HCT116 (cell line): ENCODE results near the gene FMN1. TPM values are rescaled to one million over a fixed set of nuclear protein-coding genes. Genes with fewer than 3 reads are reported as not detected.

ENCODE experiments used
- ATAC-seq: fragments of 200-7000 bp; cut with Tn5 transposase; 2 replicates; pipeline ENCODE4 v1.9.1; 2020; ENCODE audit warnings: mild to moderate bottlenecking, moderate library complexity
- BruUV-seq: library from RNA; stranded (reverse); fragments of 400-500 nt; replicated peaks from 2 replicates; lab custom pipeline; 2021; lab: Mats Ljungman, UMichigan
- CTCF ChIA-PET: fragments of 300-600 bp; sonication (Branson Sonifier 250); formaldehyde crosslinking; loops from one replicate; lab custom pipeline; 2021; ENCODE audit warnings: antibody characterized with exemption; lab: Charles Lee
- POLR2A ChIA-PET: fragments of 300-600, 350-600 bp; sonication (Branson Sonifier 250); formaldehyde crosslinking; loops from one replicate; lab custom pipeline; 2021; ENCODE audit warnings: antibody characterized with exemption; lab: Charles Lee
- RAD21 ChIA-PET, 2 experiments: fragments of 300-600 bp; sonication (Branson Sonifier 250); formaldehyde crosslinking; loops; one replicate each; lab custom pipeline; 2023; ENCODE audit warnings: low total read pairs in 2 of 2; ENCODE audit not compliant: uncharacterized antibody in 2 of 2, unreplicated experiment in 2 of 2, low non-redundant PET in 1 of 2; lab: Charles Lee
- DNase-seq: peaks from one replicate; pipeline ENCODE4 v3.0.0-alpha.2; 2010; ENCODE audit warnings: low read depth, low spot score
- H2AFZ ChIP-seq: fragments of 200-600 bp; shearing (Covaris generic), sonication (generic); 2 replicates; pipeline ENCODE4 v1.6.1; 2017; ENCODE audit warnings: low read depth, mixed run types, mixed read lengths, antibody characterized with exemption, low read length; ENCODE audit not compliant: poor library complexity, severe bottlenecking
- H3K27ac ChIP-seq: 2 replicates; pipeline ENCODE4 v1.5.1; 2012; ENCODE audit warnings: low read depth, low read length
- H3K27me3 ChIP-seq: fragments of 200-600 bp; sonication (generic); 2 replicates; pipeline ENCODE4 v1.6.1; 2016; ENCODE audit warnings: mixed run types, low read length, mixed read lengths; ENCODE audit not compliant: insufficient read depth
- H3K36me3 ChIP-seq, 2 experiments: fragments of 200-500 bp in 1 of 2; fragments of 200-600 bp in 1 of 2; sonication (Bioruptor generic) in 1 of 2; sonication (generic) in 1 of 2; 2 replicates each; pipeline versions ENCODE4 v1.5.1 to v1.6.1; 2014 to 2016; ENCODE audit warnings: low read length in 2 of 2, inconsistent platforms in 1 of 2, mixed read lengths in 1 of 2, mixed run types in 1 of 2; ENCODE audit not compliant: insufficient read depth in 2 of 2, control insufficient read depth in 1 of 2
- H3K4me1 ChIP-seq, 2 experiments: fragments of 200-600 bp in 1 of 2; sonication (generic) in 1 of 2; 2 replicates each; pipeline versions ENCODE4 v1.5.1 to v1.6.1; 2012 to 2017; ENCODE audit warnings: low read length in 2 of 2, inconsistent platforms in 1 of 2, mild to moderate bottlenecking in 1 of 2, mixed read lengths in 1 of 2, mixed run types in 1 of 2, moderate library complexity in 1 of 2; ENCODE audit not compliant: insufficient read depth in 2 of 2, control insufficient read depth in 1 of 2
- H3K4me2 ChIP-seq: fragments of 200-600 bp; sonication (generic); 2 replicates; pipeline ENCODE4 v1.6.1; 2017; ENCODE audit warnings: mixed run types, low read length, mixed read lengths
- H3K4me3 ChIP-seq, 2 experiments: fragments of 200-600 bp in 1 of 2; sonication (generic) in 1 of 2; replicated peaks in 1 of 2; 2 replicates each; pipeline ENCODE4 v1.5.1; 2011 to 2016; ENCODE audit warnings: low read length in 2 of 2, control low read depth in 1 of 2, low read depth in 1 of 2, mild to moderate bottlenecking in 1 of 2, mixed read lengths in 1 of 2, mixed run types in 1 of 2
- H3K79me2 ChIP-seq: fragments of 200-600 bp; sonication (generic); 2 replicates; pipeline ENCODE4 v1.6.1; 2017; ENCODE audit warnings: mild to moderate bottlenecking, mixed run types, low read length, moderate library complexity, mixed read lengths; ENCODE audit not compliant: insufficient read depth
- H3K9ac ChIP-seq: fragments of 200-600 bp; sonication (generic); 2 replicates; pipeline ENCODE4 v1.6.1; 2016; ENCODE audit warnings: low read length, mixed read lengths
- H3K9me2 ChIP-seq: fragments of 200-600 bp; sonication (generic), shearing (Covaris generic); 2 replicates; pipeline ENCODE4 v1.6.1; 2017; ENCODE audit warnings: mixed run types, mild to moderate bottlenecking, moderate library complexity; ENCODE audit not compliant: insufficient read depth
- H3K9me3 ChIP-seq, 2 experiments: fragments of 200-500 bp in 1 of 2; fragments of 200-600 bp in 1 of 2; sonication (Bioruptor generic) in 1 of 2; sonication (generic) in 1 of 2; 2 replicates each; pipeline ENCODE4 v1.6.1; 2014 to 2017; ENCODE audit warnings: low read length in 2 of 2, mixed read lengths in 2 of 2, inconsistent platforms in 1 of 2, low read depth in 1 of 2, mild to moderate bottlenecking in 1 of 2, mixed run types in 1 of 2, moderate library complexity in 1 of 2; ENCODE audit not compliant: control insufficient read depth in 1 of 2, insufficient read depth in 1 of 2
- H4K20me1 ChIP-seq: fragments of 200-600 bp; sonication (generic), shearing (Covaris generic); 2 replicates; pipeline ENCODE4 v1.6.1; 2017; ENCODE audit warnings: mixed run types, mild to moderate bottlenecking, moderate library complexity; ENCODE audit not compliant: insufficient read depth
- ATF3 ChIP-seq: IDR thresholded peaks from 2 replicates; pipeline ENCODE4 v1.6.1; 2012
- CBX3 ChIP-seq: IDR thresholded peaks from 2 replicates; pipeline ENCODE4 v1.6.1; 2012; ENCODE audit warnings: low read depth
- CEBPB ChIP-seq: IDR thresholded peaks from 2 replicates; pipeline ENCODE4 v1.6.1; 2012; ENCODE audit warnings: low read depth
- CTCF ChIP-seq, 3 experiments: fragments of 200-600 bp in 1 of 3; sonication (generic) in 1 of 3; IDR thresholded peaks in 2 of 3; conservative IDR thresholded peaks in 1 of 3; 2 replicates each; pipeline ENCODE4 v1.5.1; 2012 to 2017; ENCODE audit warnings: low read depth in 2 of 3, low read length in 2 of 3, antibody characterized with exemption in 1 of 3, borderline replicate concordance in 1 of 3, control low read depth in 1 of 3, mild to moderate bottlenecking in 1 of 3, mixed read lengths in 1 of 3, mixed run types in 1 of 3, moderate library complexity in 1 of 3; ENCODE audit not compliant: insufficient read depth in 1 of 3
- EGR1 ChIP-seq: IDR thresholded peaks from 2 replicates; pipeline ENCODE4 v1.6.1; 2012; ENCODE audit warnings: low read depth
- ELF1 ChIP-seq: IDR thresholded peaks from 2 replicates; pipeline ENCODE4 v1.6.1; 2012; ENCODE audit warnings: low read depth, borderline replicate concordance
- EZH2 ChIP-seq: fragments of 200-600 bp; sonication (generic); IDR thresholded peaks from 2 replicates; pipeline ENCODE4 v1.6.1; 2017; ENCODE audit warnings: antibody characterized with exemption, mixed run types
- EZH2phosphoT487 ChIP-seq: fragments of 200-600 bp; IDR thresholded peaks from 2 replicates; pipeline ENCODE4 v1.6.1; 2018; ENCODE audit warnings: antibody characterized with exemption, borderline replicate concordance
- JUND ChIP-seq: IDR thresholded peaks from 2 replicates; pipeline ENCODE4 v1.6.1; 2012
- MAX ChIP-seq: IDR thresholded peaks from 2 replicates; pipeline ENCODE4 v1.6.1; 2012
- POLR2A ChIP-seq: IDR thresholded peaks from 2 replicates; pipeline ENCODE4 v1.7.0; 2011; ENCODE audit warnings: borderline replicate concordance; ENCODE audit not compliant: insufficient read depth, insufficient read length; ENCODE audit errors: extremely low read depth
- POLR2AphosphoS5 ChIP-seq: IDR thresholded peaks from 2 replicates; pipeline ENCODE4 v1.6.1; 2011; ENCODE audit warnings: mild to moderate bottlenecking, low read depth, low read length, moderate library complexity
- RAD21 ChIP-seq: IDR thresholded peaks from 2 replicates; pipeline ENCODE4 v1.6.1; 2012; ENCODE audit warnings: low read depth, mild to moderate bottlenecking
- REST ChIP-seq: IDR thresholded peaks from 2 replicates; pipeline ENCODE4 v1.6.1; 2012; ENCODE audit warnings: low read depth
- SIN3A ChIP-seq: IDR thresholded peaks from 2 replicates; pipeline ENCODE4 v1.6.1; 2012; ENCODE audit warnings: low read depth
- SRF ChIP-seq: IDR thresholded peaks from 2 replicates; pipeline ENCODE4 v1.6.1; 2012; ENCODE audit warnings: low read depth
- TCF7L2 ChIP-seq: IDR thresholded peaks from 2 replicates; pipeline ENCODE4 v1.7.0; 2011; ENCODE audit warnings: borderline replicate concordance, inconsistent platforms; ENCODE audit not compliant: insufficient read depth, insufficient read length; ENCODE audit errors: extremely low read depth
- ZBTB33 ChIP-seq: IDR thresholded peaks from 2 replicates; pipeline ENCODE4 v1.6.1; 2011; ENCODE audit warnings: mild to moderate bottlenecking, low read length, moderate library complexity; ENCODE audit not compliant: insufficient replicate concordance; ENCODE audit errors: extremely low read depth
- ZFX ChIP-seq: fragments of 450-650 bp; IDR thresholded peaks from 2 replicates; pipeline ENCODE4 v1.6.1; 2017
- intact Hi-C: fragments of 100-400 bp; cut with micrococcal nuclease; formaldehyde crosslinking; loops from 2 replicates; pipeline ENCODE4 v1.10.0; 2022
- total RNA-seq: library from RNA; stranded (reverse); gene quantifications from one replicate; pipeline ENCODE4 v1.2.1, GENCODE V29; 2021; ENCODE audit not compliant: unreplicated experiment

Gene FMN1
- total RNA-seq, 1 experiment from 2014 or later: 0.39 TPM

- H3K4me1 ChIP-seq: no peaks in the 10 kb centered on the region
- no TSS peak for BruUV-seq
- no peak for DNase-seq
- H3K4me3 ChIP-seq: no peak overlapping the region
- intact Hi-C loops: no loop called here
- H2AFZ ChIP-seq: no peak overlapping the region
- H3K9me3 ChIP-seq: no peaks in the 10 kb centered on the region
- H3K79me2 ChIP-seq: no peaks in the 10 kb centered on the region
- RAD21 ChIA-PET: no interaction called here
- H3K4me2 ChIP-seq: no peak overlapping the region
- POLR2A ChIA-PET: no interaction called here
- no peak overlapping the region for H3K27ac ChIP-seq
- CTCF ChIA-PET: no interaction called here
- no peaks in the 10 kb centered on the region for H3K36me3 ChIP-seq
- no peaks in the 10 kb centered on the region for H4K20me1 ChIP-seq
- no peaks in the 10 kb centered on the region for H3K9me2 ChIP-seq
- H3K9ac ChIP-seq: no peak overlapping the region
- TF ChIP-seq ZBTB33 (no peak), JUND (no peak), CBX3 (no peak), SRF (no peak), POLR2AphosphoS5 (no peak), ELF1 (no peak), RAD21 (no peak), ZFX (no peak), ATF3 (no peak), MAX (no peak), POLR2A (no peak), TCF7L2 (no peak), EGR1 (no peak), CEBPB (no peak), EZH2phosphoT487 (no peak), SIN3A (no peak), EZH2 (no peak), REST (no peak), CTCF (IDR thresholded peaks at IDR 0.05 in 2 of 3, conservative IDR thresholded peaks at IDR 0.05 in 1 of 3; ENCODE audit: borderline replicate concordance in 1 of 3, insufficient read depth in 1 of 3, low read depth in 2 of 3, low read length in 2 of 3) (no peak)
- TF ChIP-seq, all 23 proteins: peak for 0
- H3K27me3 ChIP-seq: no peaks in the 10 kb centered on the region
- ATAC-seq: no peak
Measured at GRCh38 chr15:33114374-33114717, 80.2 kb downstream of the FMN1 start.
